CD14-positive monocyte (primary cell): ENCODE measurements around the gene SLC4A5. TPM values are rescaled to one million over a fixed set of nuclear protein-coding genes. Genes with fewer than 3 reads are reported as not detected.

ENCODE experiments used
- DNase-seq, 3 donors: peaks; one replicate each; pipeline ENCODE4 v3.0.0-alpha.2; 2011 to 2022
- H2AFZ ChIP-seq: 2 replicates; pipeline ENCODE4 v1.6.0; 2012; ENCODE audit warnings: mild to moderate bottlenecking, low read depth, low read length, inconsistent platforms; ENCODE audit not compliant: insufficient read depth, poor library complexity, severe bottlenecking
- H3K27ac ChIP-seq, 2 donors: 1 replicate in 1 of 2; 2 replicates in 1 of 2; pipeline ENCODE4 v1.5.1; 2012 to 2013; ENCODE audit warnings: low read length in 2 of 2, control low read depth in 1 of 2, inconsistent platforms in 1 of 2, low read depth in 1 of 2, mild to moderate bottlenecking in 1 of 2
- H3K27me3 ChIP-seq, 2 donors: one replicate each; pipeline versions ENCODE4 v1.6.0 to v1.6.1; 2011 to 2013; ENCODE audit warnings: low read length in 2 of 2; ENCODE audit not compliant: control insufficient read depth in 2 of 2, insufficient read depth in 2 of 2
- H3K36me3 ChIP-seq, 2 donors: replicated peaks in 1 of 2; 1 replicate in 1 of 2; 2 replicates in 1 of 2; pipeline versions ENCODE4 v1.5.1 to v1.6.1; 2012 to 2013; ENCODE audit warnings: low read length in 2 of 2, control low read depth in 1 of 2, inconsistent platforms in 1 of 2, mild to moderate bottlenecking in 1 of 2; ENCODE audit not compliant: insufficient read depth in 2 of 2, control insufficient read depth in 1 of 2
- H3K4me1 ChIP-seq, 2 donors: 1 replicate in 1 of 2; 2 replicates in 1 of 2; pipeline versions ENCODE4 v1.5.1 to v1.6.1; 2012 to 2013; ENCODE audit warnings: low read length in 2 of 2, control low read depth in 1 of 2, inconsistent platforms in 1 of 2, mild to moderate bottlenecking in 1 of 2, moderate library complexity in 1 of 2; ENCODE audit not compliant: insufficient read depth in 2 of 2, control insufficient read depth in 1 of 2
- H3K4me2 ChIP-seq: replicated peaks from 2 replicates; pipeline ENCODE3; 2012; ENCODE audit warnings: low read length, moderate library complexity, mild to moderate bottlenecking; ENCODE audit not compliant: poor library complexity, severe bottlenecking; ENCODE audit errors: extremely low read depth
- H3K4me3 ChIP-seq, 3 experiments: fragments of 200-600 bp in 1 of 3; sonication (generic) in 1 of 3; replicated peaks in 1 of 3; 1 replicate in 2 of 3; 2 replicates in 1 of 3; pipeline ENCODE4 v1.5.1; 2011 to 2013; ENCODE audit warnings: low read length in 3 of 3, mild to moderate bottlenecking in 3 of 3, control low read depth in 2 of 3, low read depth in 2 of 3, inconsistent platforms in 1 of 3, moderate library complexity in 1 of 3
- H3K79me2 ChIP-seq: 2 replicates; pipeline ENCODE4 v1.6.0; 2012; ENCODE audit warnings: mild to moderate bottlenecking, control low read depth, inconsistent platforms, low read length, moderate library complexity; ENCODE audit not compliant: insufficient read depth
- H3K9ac ChIP-seq: 2 replicates; pipeline ENCODE4 v1.6.0; 2017; ENCODE audit warnings: low read length, mild to moderate bottlenecking; ENCODE audit not compliant: insufficient read depth, poor library complexity, severe bottlenecking
- H3K9me3 ChIP-seq, 2 donors: replicated peaks in 1 of 2; 1 replicate in 1 of 2; 2 replicates in 1 of 2; pipeline versions ENCODE4 v1.5.1 to v1.6.1; 2012 to 2013; ENCODE audit warnings: low read length in 2 of 2, control low read depth in 1 of 2; ENCODE audit not compliant: control insufficient read depth in 1 of 2, insufficient read depth in 1 of 2
- H4K20me1 ChIP-seq: 2 replicates; pipeline ENCODE4 v1.6.0; 2012; ENCODE audit warnings: mild to moderate bottlenecking, low read length, control low read depth, moderate library complexity; ENCODE audit not compliant: insufficient read depth
- H3K27ac Mint-ChIP-seq, 7 donors: one replicate each; pipeline ENCODE4 v1.8.0; 2020; ENCODE audit warnings: mild to moderate bottlenecking in 7 of 7, mixed read lengths in 7 of 7, moderate library complexity in 6 of 7, inconsistent platforms in 2 of 7
- H3K27me3 Mint-ChIP-seq, 3 donors: one replicate each; pipeline ENCODE4 v1.8.0; 2021 to 2022; ENCODE audit warnings: low read depth in 3 of 3, mild to moderate bottlenecking in 3 of 3, mixed read lengths in 3 of 3, moderate library complexity in 3 of 3, inconsistent platforms in 1 of 3
- H3K36me3 Mint-ChIP-seq, 2 donors: one replicate each; pipeline ENCODE4 v1.8.0; 2020; ENCODE audit warnings: mixed read lengths in 2 of 2, inconsistent platforms in 1 of 2, mild to moderate bottlenecking in 1 of 2
- H3K4me1 Mint-ChIP-seq: one replicate; pipeline ENCODE4 v1.8.0; 2020; ENCODE audit warnings: mild to moderate bottlenecking, mixed read lengths
- H3K4me3 Mint-ChIP-seq, 2 donors: one replicate each; pipeline ENCODE4 v1.8.0; 2020; ENCODE audit warnings: mild to moderate bottlenecking in 2 of 2, mixed read lengths in 2 of 2, moderate library complexity in 1 of 2
- H3K9me3 Mint-ChIP-seq, 7 donors: one replicate each; pipeline ENCODE4 v1.8.0; 2020 to 2022; ENCODE audit warnings: mixed read lengths in 7 of 7, mild to moderate bottlenecking in 6 of 7, moderate library complexity in 6 of 7, inconsistent platforms in 2 of 7
- WGBS: methylation state at CpG from one replicate; pipeline ENCODE4 v1.1.5; 2013; ENCODE audit warnings: missing lambda C conversion rate; ENCODE audit not compliant: insufficient coverage; 5-methylcytosine and 5-hydroxymethylcytosine counted together
- intact Hi-C, 2 donors: fragments of 100-400 bp; cut with micrococcal nuclease; formaldehyde crosslinking; loops; one replicate each; pipeline versions ENCODE4 v1.15.0 to v1.15.1; 2023
- polyA plus RNA-seq, 3 donors: library from polyadenylated mRNA; depleted of rRNA in 1 of 3; unstranded in 2 of 3; stranded (reverse) in 1 of 3; fragments of 300-500 nt in 2 of 3; fragments of >200 nt in 1 of 3; fragmentation: Illumina TruSeq in 2 of 3; gene quantifications; 1 replicate in 2 of 3; 2 replicates in 1 of 3; pipeline ENCODE4 v1.2.3, GENCODE V29; 2012 to 2021
- TF ChIP-seq, protein P1 (sequence below): fragments of 200-600 bp; IDR thresholded peaks from one replicate; pipeline ENCODE4 v1.8.0; 2022; ENCODE audit warnings: antibody characterized with exemption, mild to moderate bottlenecking

SLC4A5 gene
- polyA plus RNA-seq, 3 donors, result 0.10 to 1.1 TPM; not detected in 1

DNA sequence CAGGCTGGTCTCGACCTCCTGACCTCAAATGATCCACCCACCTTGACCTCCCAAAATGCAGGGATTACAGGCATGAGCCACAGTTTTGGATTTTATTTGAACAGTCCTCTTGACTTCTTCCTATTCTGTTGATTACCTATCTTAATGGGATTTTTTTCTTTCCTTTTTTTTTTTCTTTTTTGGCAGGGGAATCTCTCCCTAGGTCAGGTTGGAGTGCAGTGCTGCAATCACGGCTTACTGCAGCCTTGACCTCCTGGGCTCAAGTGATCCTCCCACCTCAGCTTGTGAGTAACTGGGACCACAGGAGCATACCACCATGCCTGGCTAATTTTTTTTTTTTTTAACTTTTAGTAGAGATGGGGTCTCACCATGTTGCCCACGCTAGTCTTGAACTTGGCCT lies 142.0 kb downstream of the SLC4A5 start:
- H3K4me3 ChIP-seq, result no peak overlapping the region
- no peaks in the 10 kb centered on the region for H3K27me3 ChIP-seq
- H3K27ac Mint-ChIP-seq, result peak overlapping the region in 2 of 7 donors; percentile 1 to 52
- H3K9me3 ChIP-seq, result no peaks in the 10 kb centered on the region
- peaks cover 12 to 23% of the 10 kb centered on the region in 2 donors for H3K36me3 Mint-ChIP-seq
- TF ChIP-seq, protein P1, sequence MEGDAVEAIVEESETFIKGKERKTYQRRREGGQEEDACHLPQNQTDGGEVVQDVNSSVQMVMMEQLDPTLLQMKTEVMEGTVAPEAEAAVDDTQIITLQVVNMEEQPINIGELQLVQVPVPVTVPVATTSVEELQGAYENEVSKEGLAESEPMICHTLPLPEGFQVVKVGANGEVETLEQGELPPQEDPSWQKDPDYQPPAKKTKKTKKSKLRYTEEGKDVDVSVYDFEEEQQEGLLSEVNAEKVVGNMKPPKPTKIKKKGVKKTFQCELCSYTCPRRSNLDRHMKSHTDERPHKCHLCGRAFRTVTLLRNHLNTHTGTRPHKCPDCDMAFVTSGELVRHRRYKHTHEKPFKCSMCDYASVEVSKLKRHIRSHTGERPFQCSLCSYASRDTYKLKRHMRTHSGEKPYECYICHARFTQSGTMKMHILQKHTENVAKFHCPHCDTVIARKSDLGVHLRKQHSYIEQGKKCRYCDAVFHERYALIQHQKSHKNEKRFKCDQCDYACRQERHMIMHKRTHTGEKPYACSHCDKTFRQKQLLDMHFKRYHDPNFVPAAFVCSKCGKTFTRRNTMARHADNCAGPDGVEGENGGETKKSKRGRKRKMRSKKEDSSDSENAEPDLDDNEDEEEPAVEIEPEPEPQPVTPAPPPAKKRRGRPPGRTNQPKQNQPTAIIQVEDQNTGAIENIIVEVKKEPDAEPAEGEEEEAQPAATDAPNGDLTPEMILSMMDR, result no peak
- whole genome bisulfite sequencing, result 100% methylated on average over 1 of the region's 3 CpGs
- peaks cover 59% of the 10 kb centered on the region for H4K20me1 ChIP-seq
- H3K4me1 Mint-ChIP-seq, result peaks cover 55% of the 10 kb centered on the region
- no peak overlapping the region for H3K4me2 ChIP-seq
- H3K9ac ChIP-seq, result no peak overlapping the region
- H3K9me3 Mint-ChIP-seq, result peaks cover 0 to 5% (median 0%) of the 10 kb centered on the region in 7 donors
- H3K4me1 ChIP-seq, result peaks cover 36 to 54% of the 10 kb centered on the region in 2 donors
- no peak for DNase-seq
- no peak overlapping the region for H3K27ac ChIP-seq
- peaks cover 76% of the 10 kb centered on the region for H3K79me2 ChIP-seq
- intact Hi-C loops, result no loop called here
- peaks cover 0 to 3% (median 1%) of the 10 kb centered on the region in 3 donors for H3K27me3 Mint-ChIP-seq
- H3K36me3 ChIP-seq, result peaks cover 3 to 24% of the 10 kb centered on the region in 2 donors
- H2AFZ ChIP-seq, result no peak overlapping the region
- H3K4me3 Mint-ChIP-seq, result no peak overlapping the region

DNA sequence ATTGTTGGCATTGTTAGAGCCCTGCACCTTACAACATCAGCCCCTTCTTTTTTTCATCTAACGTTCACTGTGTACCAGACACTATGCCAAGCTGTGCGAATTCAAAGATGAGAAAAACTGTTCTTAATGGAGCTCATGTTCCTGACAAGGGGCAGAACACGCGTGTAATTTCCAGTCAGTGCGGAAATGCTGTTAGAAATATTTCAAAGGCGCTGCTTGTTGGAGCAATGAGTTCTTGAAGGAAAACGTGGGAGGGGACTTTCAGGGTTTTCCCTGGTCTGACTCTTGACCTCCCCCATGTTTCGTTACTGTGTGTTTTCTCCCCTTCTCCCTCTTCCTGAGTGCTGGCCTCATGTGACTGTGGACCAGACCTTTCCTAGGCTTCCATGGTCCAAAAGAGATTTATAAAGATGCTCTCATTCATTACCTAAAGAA lies 143.3 kb downstream of the SLC4A5 start:
- peaks cover 25 to 41% of the 10 kb centered on the region in 2 donors for H3K4me1 ChIP-seq
- DNase-seq, result no peak
- Mint-ChIP-seq H3K27ac (peak overlapping the region in 5 of 7 donors; percentile 97 to 98 (median 98)), H3K4me1 (peaks cover 42% of the 10 kb centered on the region), H3K9me3 (peaks cover 0 to 5% (median 0%) of the 10 kb centered on the region in 7 donors), H3K27me3 (peaks cover 0 to 5% (median 1%) of the 10 kb centered on the region in 3 donors), H3K4me3 (peak overlapping the region; percentile 92 to 100), H3K36me3 (peaks cover 12 to 21% of the 10 kb centered on the region in 2 donors)
- WGBS, result 66% methylated on average over 6 of the region's 8 CpGs
- H2AFZ ChIP-seq, result no peak overlapping the region
- TF ChIP-seq, protein P1, result no peak
- intact Hi-C loops, result loop anchor here in 1 of 2 donors (2.0 to 10.0 kb wide), 3 partner anchors 19 to 275 kb away; partner anchors contain the start of gene DGUOK
- peak overlapping the region; percentile 81 for H3K4me2 ChIP-seq
- H3K27me3 ChIP-seq, result no peaks in the 10 kb centered on the region
- no peaks in the 10 kb centered on the region for H3K9me3 ChIP-seq
- H3K9ac ChIP-seq, result peak overlapping the region; percentile 94
- peak overlapping the region in 1 of 2 donors; percentile 94 for H3K27ac ChIP-seq
- peaks cover 3 to 23% of the 10 kb centered on the region in 2 donors for H3K36me3 ChIP-seq
- peaks cover 52% of the 10 kb centered on the region for H4K20me1 ChIP-seq
- H3K79me2 ChIP-seq, result peaks cover 63% of the 10 kb centered on the region
- peak overlapping the region in 2 of 3 experiments; percentile 71 to 78 for H3K4me3 ChIP-seq
